ENCODE data around the gene TCF12. TPM values are rescaled to one million over a fixed set of nuclear protein-coding genes. Genes with fewer than 3 reads are reported as not detected.

The TCF12 gene
- total and polyA plus RNA-seq, 2 of the 8 experiments (the other 6 are each of a cell fraction or from before 2014, with no cell fraction given): 85.8 to 101 TPM

DNA sequence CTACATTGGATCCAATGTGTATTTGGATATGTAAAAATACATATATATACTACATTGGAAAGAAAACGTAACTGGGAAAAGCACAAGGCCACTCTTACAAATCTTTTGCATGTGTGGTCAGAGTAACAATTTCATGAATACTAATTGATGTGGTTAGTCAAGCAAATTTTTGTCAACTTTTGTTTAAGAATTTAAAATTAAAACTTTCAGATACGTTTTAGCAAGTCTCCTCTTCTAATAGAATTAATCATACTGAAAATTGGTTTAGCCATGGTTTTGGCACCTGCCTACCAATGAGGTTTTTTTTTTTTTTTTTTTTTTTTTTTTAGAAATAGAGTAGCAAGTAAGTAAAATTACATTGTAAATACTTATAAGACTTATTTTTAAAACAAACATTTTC, 304.9 kb downstream of the TCF12 start:
- H2BK120ac ChIP-seq (replicated peaks; ENCODE audit: low read depth, low read length): no peak overlapping the region
- H2BK12ac ChIP-seq (ENCODE audit: low read depth, low read length): no peak overlapping the region
- no peak overlapping the region for H3K9ac ChIP-seq (replicated peaks in 1 of 4; ENCODE audit: extremely low read depth in 1 of 4, low read depth in 3 of 4, low read length in 3 of 4)
- peaks cover 0 to 7% (median 0%) of the 10 kb centered on the region in 4 experiments; a peak in 1 of 7 replicates for H3K4me1 ChIP-seq (replicated peaks in 1 of 4; ENCODE audit: control insufficient read depth in 3 of 4, insufficient read depth in 4 of 4, low read length in 3 of 4)
- ChIA-PET CTCF (ENCODE audit: partially characterized antibody) (no interaction called here), POLR2A (ENCODE audit: partially characterized antibody) (interaction anchor here (0.9 to 1.0 kb wide), 2 partner anchors 10 to 47 kb away, joined by 3 read pairs; no protein-coding TSS in a partner anchor)
- H4K5ac ChIP-seq (ENCODE audit: insufficient read length, low read depth, low read length): no peak overlapping the region
- H2BK5ac ChIP-seq (ENCODE audit: low read depth, low read length): no peak overlapping the region
- H3K14ac ChIP-seq (ENCODE audit: insufficient read length): no peak overlapping the region
- 90% methylated on average over 2 of the region's 2 CpGs; no CpG with 5 or more reads in 1 of the 2 experiments for WGBS, 2 experiments (ENCODE audit: extremely low coverage in 1 of 2, insufficient coverage in 1 of 2, insufficient read length in 1 of 2, insufficient replicate concordance in 2 of 2, low coverage in 1 of 2, low lambda C conversion rate in 2 of 2, missing lambda C conversion rate in 1 of 2)
- H3K18ac ChIP-seq (ENCODE audit: extremely low read depth, low read length): no peak overlapping the region
- no peaks in the 10 kb centered on the region for H3K79me1 ChIP-seq (ENCODE audit: low read depth, low read length)
- no peak for DNase-seq (ENCODE audit: low read depth in 1 of 2, low spot score in 2 of 2)
- H3K56ac ChIP-seq (replicated peaks; ENCODE audit: insufficient read length, low read depth, low read length): no peak overlapping the region
- no peak for TF ChIP-seq EGR1 (IDR thresholded peaks at IDR 0.05; ENCODE audit: borderline replicate concordance, low read depth, low read length)
- TF ChIP-seq FOSL1 (IDR thresholded peaks at IDR 0.05; ENCODE audit: insufficient read depth, low read depth, low read length): no peak
- no peak for TF ChIP-seq SRF (IDR thresholded peaks at IDR 0.05; ENCODE audit: low read depth, low read length)
- TF ChIP-seq EP300 (IDR thresholded peaks at IDR 0.05; ENCODE audit: borderline replicate concordance in 1 of 2, low read depth in 2 of 2, low read length in 2 of 2): no peak
- TF ChIP-seq TAF1 (IDR thresholded peaks at IDR 0.05; ENCODE audit: low read depth, low read length): no peak
- TF ChIP-seq GTF2F1 (IDR thresholded peaks at IDR 0.05; ENCODE audit: borderline replicate concordance, low read depth, low read length): no peak
- FAIRE-seq: no peak
- H4K91ac ChIP-seq (replicated peaks; ENCODE audit: insufficient read length, low read length): no peak overlapping the region
- no peaks in the 10 kb centered on the region for H3K27me3 ChIP-seq (replicated peaks in 1 of 4; ENCODE audit: control insufficient read depth in 3 of 4, extremely low read depth in 1 of 4, insufficient read depth in 3 of 4, low read length in 3 of 4)
- no peak overlapping the region for H3K4me3 ChIP-seq (ENCODE audit: extremely low read depth in 1 of 4, insufficient read depth in 2 of 4, low read depth in 3 of 4, low read length in 4 of 4)
- no peak overlapping the region for H2BK20ac ChIP-seq (ENCODE audit: low read length)
- no peak overlapping the region for H3K4ac ChIP-seq (replicated peaks; ENCODE audit: insufficient read length, low read depth, low read length)
- H3K27ac ChIP-seq (ENCODE audit: low read depth, low read length): no peak overlapping the region
- peaks cover 0 to 81% of the 10 kb centered on the region in 2 experiments; a peak in 2 of 4 replicates for H3K79me2 ChIP-seq (ENCODE audit: control insufficient read depth in 1 of 2, insufficient read depth in 2 of 2, low read length in 2 of 2)
- no peaks in the 10 kb centered on the region for H3K9me3 ChIP-seq (ENCODE audit: insufficient read depth in 2 of 2, low read depth in 1 of 2, low read length in 1 of 2)
- H2BK15ac ChIP-seq (ENCODE audit: low read length): no peak overlapping the region
- no peak overlapping the region for H3K4me2 ChIP-seq (ENCODE audit: insufficient read depth in 1 of 2, low read depth in 2 of 2, low read length in 2 of 2)
- no peak overlapping the region for H2AK5ac ChIP-seq (ENCODE audit: low read depth, low read length)
- no peak overlapping the region for H2AFZ ChIP-seq (ENCODE audit: low read length)
- no peaks in the 10 kb centered on the region for H3K36me3 ChIP-seq (ENCODE audit: control insufficient read depth in 2 of 4, insufficient read depth in 4 of 4, low read length in 3 of 4)
- H4K8ac ChIP-seq (ENCODE audit: extremely low read depth, insufficient read depth, low read length): no peak overlapping the region
- H3K23ac ChIP-seq (ENCODE audit: insufficient read length): no peak overlapping the region
- H3K23me2 ChIP-seq (ENCODE audit: low read depth, low read length): no peaks in the 10 kb centered on the region; the same call in 1 of the 2 replicates
- H4K20me1 ChIP-seq (replicated peaks in 1 of 2; ENCODE audit: control insufficient read depth in 1 of 2, insufficient read depth in 2 of 2, low read length in 2 of 2): no peaks in the 10 kb centered on the region
